ENCODE results near the gene CEP350. TPM values are rescaled to one million over a fixed set of nuclear protein-coding genes. Genes with fewer than 3 reads are reported as not detected.

Gene CEP350
- total RNA-seq, 1 experiment from 2014 or later = 27.6 TPM

DNA sequence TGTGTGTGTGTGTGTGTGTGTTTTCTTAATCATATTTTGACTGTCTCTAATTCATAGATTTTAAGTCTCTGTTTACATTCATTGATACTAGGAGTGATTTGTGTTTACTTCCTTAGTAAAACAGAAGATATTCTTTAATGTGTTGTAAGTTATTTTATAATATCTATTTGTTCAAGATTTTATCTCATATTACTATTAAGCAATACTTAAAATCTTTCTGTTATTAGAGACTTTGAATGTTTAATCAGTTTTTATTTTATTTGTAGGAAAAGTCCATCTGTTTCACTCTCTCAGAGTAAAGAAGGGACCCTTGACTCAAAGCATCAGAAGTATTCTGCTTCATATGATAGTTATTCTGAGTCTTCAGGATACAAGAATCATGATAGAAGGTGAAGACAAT lies 89.2 kb downstream of the CEP350 start:
- H3K4me1 ChIP-seq (ENCODE audit: control insufficient read depth in 1 of 2, insufficient read depth in 2 of 2, low read length in 2 of 2) = peaks cover 0 to 8% of the 10 kb centered on the region in 2 experiments; a peak in 2 of 4 replicates
- BruUV-seq (replicated peaks) = no TSS peak
- H2AFZ ChIP-seq (ENCODE audit: low read depth, low read length, poor library complexity, severe bottlenecking) = no peak overlapping the region
- no peaks in the 10 kb centered on the region for H4K20me1 ChIP-seq (ENCODE audit: insufficient read depth)
- TF ChIP-seq SRF (IDR thresholded peaks at IDR 0.05; ENCODE audit: low read depth) (no peak), JUND (IDR thresholded peaks at IDR 0.05) (no peak), ZNF274 (IDR thresholded peaks at IDR 0.05; ENCODE audit: low read depth, low read length) (no peak), EZH2 (IDR thresholded peaks at IDR 0.05) (no peak), ZBTB33 (IDR thresholded peaks at IDR 0.05; ENCODE audit: extremely low read depth, insufficient replicate concordance, low read length) (no peak), MAX (IDR thresholded peaks at IDR 0.05) (no peak), FOSL1 (IDR thresholded peaks at IDR 0.05; ENCODE audit: low read depth) (no peak), EZH2phosphoT487 (IDR thresholded peaks at IDR 0.05; ENCODE audit: borderline replicate concordance) (no peak), YY1 (IDR thresholded peaks at IDR 0.05; ENCODE audit: extremely low read depth, insufficient replicate concordance, low read depth, low read length) (no peak), SIN3A (IDR thresholded peaks at IDR 0.05; ENCODE audit: low read depth) (no peak), EGR1 (IDR thresholded peaks at IDR 0.05; ENCODE audit: low read depth) (no peak), ELF1 (IDR thresholded peaks at IDR 0.05; ENCODE audit: borderline replicate concordance, low read depth) (no peak), POLR2A (IDR thresholded peaks at IDR 0.05; ENCODE audit: borderline replicate concordance, extremely low read depth, insufficient read depth, insufficient read length) (no peak), SP1 (IDR thresholded peaks at IDR 0.05; ENCODE audit: low read depth) (no peak), CBX3 (IDR thresholded peaks at IDR 0.05; ENCODE audit: low read depth) (no peak), RAD21 (IDR thresholded peaks at IDR 0.05; ENCODE audit: low read depth) (no peak), TCF7L2 (IDR thresholded peaks at IDR 0.05; ENCODE audit: borderline replicate concordance, extremely low read depth, insufficient read depth, insufficient read length) (no peak)
- TF ChIP-seq, protein P1, sequence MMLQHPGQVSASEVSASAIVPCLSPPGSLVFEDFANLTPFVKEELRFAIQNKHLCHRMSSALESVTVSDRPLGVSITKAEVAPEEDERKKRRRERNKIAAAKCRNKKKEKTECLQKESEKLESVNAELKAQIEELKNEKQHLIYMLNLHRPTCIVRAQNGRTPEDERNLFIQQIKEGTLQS (IDR thresholded peaks at IDR 0.05) = no peak
- TF ChIP-seq, protein P2, sequence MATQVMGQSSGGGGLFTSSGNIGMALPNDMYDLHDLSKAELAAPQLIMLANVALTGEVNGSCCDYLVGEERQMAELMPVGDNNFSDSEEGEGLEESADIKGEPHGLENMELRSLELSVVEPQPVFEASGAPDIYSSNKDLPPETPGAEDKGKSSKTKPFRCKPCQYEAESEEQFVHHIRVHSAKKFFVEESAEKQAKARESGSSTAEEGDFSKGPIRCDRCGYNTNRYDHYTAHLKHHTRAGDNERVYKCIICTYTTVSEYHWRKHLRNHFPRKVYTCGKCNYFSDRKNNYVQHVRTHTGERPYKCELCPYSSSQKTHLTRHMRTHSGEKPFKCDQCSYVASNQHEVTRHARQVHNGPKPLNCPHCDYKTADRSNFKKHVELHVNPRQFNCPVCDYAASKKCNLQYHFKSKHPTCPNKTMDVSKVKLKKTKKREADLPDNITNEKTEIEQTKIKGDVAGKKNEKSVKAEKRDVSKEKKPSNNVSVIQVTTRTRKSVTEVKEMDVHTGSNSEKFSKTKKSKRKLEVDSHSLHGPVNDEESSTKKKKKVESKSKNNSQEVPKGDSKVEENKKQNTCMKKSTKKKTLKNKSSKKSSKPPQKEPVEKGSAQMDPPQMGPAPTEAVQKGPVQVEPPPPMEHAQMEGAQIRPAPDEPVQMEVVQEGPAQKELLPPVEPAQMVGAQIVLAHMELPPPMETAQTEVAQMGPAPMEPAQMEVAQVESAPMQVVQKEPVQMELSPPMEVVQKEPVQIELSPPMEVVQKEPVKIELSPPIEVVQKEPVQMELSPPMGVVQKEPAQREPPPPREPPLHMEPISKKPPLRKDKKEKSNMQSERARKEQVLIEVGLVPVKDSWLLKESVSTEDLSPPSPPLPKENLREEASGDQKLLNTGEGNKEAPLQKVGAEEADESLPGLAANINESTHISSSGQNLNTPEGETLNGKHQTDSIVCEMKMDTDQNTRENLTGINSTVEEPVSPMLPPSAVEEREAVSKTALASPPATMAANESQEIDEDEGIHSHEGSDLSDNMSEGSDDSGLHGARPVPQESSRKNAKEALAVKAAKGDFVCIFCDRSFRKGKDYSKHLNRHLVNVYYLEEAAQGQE (IDR thresholded peaks at IDR 0.05; ENCODE audit: low read depth) = no peak
- H3K9ac ChIP-seq (ENCODE audit: low read length) = no peak overlapping the region
- POLR2A ChIA-PET = no interaction called here
- RAD21 ChIA-PET (ENCODE audit: low non-redundant PET in 1 of 2, low total read pairs in 2 of 2, uncharacterized antibody in 2 of 2, unreplicated experiment in 2 of 2) = no interaction called here
- DNase-seq (ENCODE audit: low read depth, low spot score) = no peak
- no peak overlapping the region for H3K4me2 ChIP-seq (ENCODE audit: low read length)
- no peaks in the 10 kb centered on the region for H3K9me3 ChIP-seq (ENCODE audit: control insufficient read depth in 1 of 2, insufficient read depth in 1 of 2, low read depth in 1 of 2, low read length in 2 of 2)
- ATAC-seq = no peak
- no peak overlapping the region for H3K4me3 ChIP-seq (replicated peaks in 1 of 2; ENCODE audit: low read depth in 1 of 2, low read length in 2 of 2)
- H3K27ac ChIP-seq (ENCODE audit: low read depth, low read length) = no peak overlapping the region
- peaks cover 3 to 24% of the 10 kb centered on the region in 2 experiments; a peak in 3 of 4 replicates for H3K36me3 ChIP-seq (ENCODE audit: control insufficient read depth in 1 of 2, insufficient read depth in 2 of 2, low read length in 2 of 2)
- CTCF ChIA-PET = no interaction called here
- no peaks in the 10 kb centered on the region for H3K79me2 ChIP-seq (ENCODE audit: insufficient read depth, low read length)
- no peaks in the 10 kb centered on the region for H3K9me2 ChIP-seq (ENCODE audit: insufficient read depth)
- intact Hi-C loops (cut with micrococcal nuclease) = no loop called here
- H3K27me3 ChIP-seq (ENCODE audit: insufficient read depth, low read length) = no peaks in the 10 kb centered on the region

Data from HCT116 (cell line).